H1 (cell line): ENCODE data around the gene NBEA. TPM values are rescaled to one million over a fixed set of nuclear protein-coding genes. Genes with fewer than 3 reads are reported as not detected.

Experiments used
- polyA plus RNA-seq, 7 experiments: library from polyadenylated mRNA; depleted of rRNA in 3 of 7; stranded (reverse) in 5 of 7; unstranded in 2 of 7; fragments of >200 nt in 5 of 7; fragments of 200-250 nt in 2 of 7; gene quantifications; 1 replicate in 5 of 7; 2 replicates in 1 of 7; 4 replicates in 1 of 7; pipeline versions ENCODE4 v1.2.1 to v1.2.3, GENCODE V29; 2011 to 2013; ENCODE audit warnings: missing spikeins in 2 of 7, mixed read lengths in 2 of 7
- total RNA-seq: library from RNA; stranded (reverse); fragmentation: NEBNext Ultra II Directional; extraction: Animal tissue kit (Norgen Biotek cat#: 25700); gene quantifications from 2 replicates; pipeline ENCODE4 v1.2.1, GENCODE V29; 2021
- TF ChIP-seq, protein P1 (sequence below): fragments of 300-600 bp; sonication (generic); IDR thresholded peaks from 2 replicates; pipeline ENCODE4 v1.7.1; 2012; ENCODE audit warnings: low read length, moderate library complexity, mild to moderate bottlenecking, inconsistent platforms; ENCODE audit not compliant: insufficient replicate concordance

Gene NBEA
- total and polyA plus RNA-seq, 2 of the 8 experiments (the other 6 are each of a cell fraction or from before 2014, with no cell fraction given): 14.2 to 21.5 TPM

GRCh38 chr13:35695448-35695770 lies 753.3 kb downstream of the NBEA start (continued):
- TF ChIP-seq, protein P1, sequence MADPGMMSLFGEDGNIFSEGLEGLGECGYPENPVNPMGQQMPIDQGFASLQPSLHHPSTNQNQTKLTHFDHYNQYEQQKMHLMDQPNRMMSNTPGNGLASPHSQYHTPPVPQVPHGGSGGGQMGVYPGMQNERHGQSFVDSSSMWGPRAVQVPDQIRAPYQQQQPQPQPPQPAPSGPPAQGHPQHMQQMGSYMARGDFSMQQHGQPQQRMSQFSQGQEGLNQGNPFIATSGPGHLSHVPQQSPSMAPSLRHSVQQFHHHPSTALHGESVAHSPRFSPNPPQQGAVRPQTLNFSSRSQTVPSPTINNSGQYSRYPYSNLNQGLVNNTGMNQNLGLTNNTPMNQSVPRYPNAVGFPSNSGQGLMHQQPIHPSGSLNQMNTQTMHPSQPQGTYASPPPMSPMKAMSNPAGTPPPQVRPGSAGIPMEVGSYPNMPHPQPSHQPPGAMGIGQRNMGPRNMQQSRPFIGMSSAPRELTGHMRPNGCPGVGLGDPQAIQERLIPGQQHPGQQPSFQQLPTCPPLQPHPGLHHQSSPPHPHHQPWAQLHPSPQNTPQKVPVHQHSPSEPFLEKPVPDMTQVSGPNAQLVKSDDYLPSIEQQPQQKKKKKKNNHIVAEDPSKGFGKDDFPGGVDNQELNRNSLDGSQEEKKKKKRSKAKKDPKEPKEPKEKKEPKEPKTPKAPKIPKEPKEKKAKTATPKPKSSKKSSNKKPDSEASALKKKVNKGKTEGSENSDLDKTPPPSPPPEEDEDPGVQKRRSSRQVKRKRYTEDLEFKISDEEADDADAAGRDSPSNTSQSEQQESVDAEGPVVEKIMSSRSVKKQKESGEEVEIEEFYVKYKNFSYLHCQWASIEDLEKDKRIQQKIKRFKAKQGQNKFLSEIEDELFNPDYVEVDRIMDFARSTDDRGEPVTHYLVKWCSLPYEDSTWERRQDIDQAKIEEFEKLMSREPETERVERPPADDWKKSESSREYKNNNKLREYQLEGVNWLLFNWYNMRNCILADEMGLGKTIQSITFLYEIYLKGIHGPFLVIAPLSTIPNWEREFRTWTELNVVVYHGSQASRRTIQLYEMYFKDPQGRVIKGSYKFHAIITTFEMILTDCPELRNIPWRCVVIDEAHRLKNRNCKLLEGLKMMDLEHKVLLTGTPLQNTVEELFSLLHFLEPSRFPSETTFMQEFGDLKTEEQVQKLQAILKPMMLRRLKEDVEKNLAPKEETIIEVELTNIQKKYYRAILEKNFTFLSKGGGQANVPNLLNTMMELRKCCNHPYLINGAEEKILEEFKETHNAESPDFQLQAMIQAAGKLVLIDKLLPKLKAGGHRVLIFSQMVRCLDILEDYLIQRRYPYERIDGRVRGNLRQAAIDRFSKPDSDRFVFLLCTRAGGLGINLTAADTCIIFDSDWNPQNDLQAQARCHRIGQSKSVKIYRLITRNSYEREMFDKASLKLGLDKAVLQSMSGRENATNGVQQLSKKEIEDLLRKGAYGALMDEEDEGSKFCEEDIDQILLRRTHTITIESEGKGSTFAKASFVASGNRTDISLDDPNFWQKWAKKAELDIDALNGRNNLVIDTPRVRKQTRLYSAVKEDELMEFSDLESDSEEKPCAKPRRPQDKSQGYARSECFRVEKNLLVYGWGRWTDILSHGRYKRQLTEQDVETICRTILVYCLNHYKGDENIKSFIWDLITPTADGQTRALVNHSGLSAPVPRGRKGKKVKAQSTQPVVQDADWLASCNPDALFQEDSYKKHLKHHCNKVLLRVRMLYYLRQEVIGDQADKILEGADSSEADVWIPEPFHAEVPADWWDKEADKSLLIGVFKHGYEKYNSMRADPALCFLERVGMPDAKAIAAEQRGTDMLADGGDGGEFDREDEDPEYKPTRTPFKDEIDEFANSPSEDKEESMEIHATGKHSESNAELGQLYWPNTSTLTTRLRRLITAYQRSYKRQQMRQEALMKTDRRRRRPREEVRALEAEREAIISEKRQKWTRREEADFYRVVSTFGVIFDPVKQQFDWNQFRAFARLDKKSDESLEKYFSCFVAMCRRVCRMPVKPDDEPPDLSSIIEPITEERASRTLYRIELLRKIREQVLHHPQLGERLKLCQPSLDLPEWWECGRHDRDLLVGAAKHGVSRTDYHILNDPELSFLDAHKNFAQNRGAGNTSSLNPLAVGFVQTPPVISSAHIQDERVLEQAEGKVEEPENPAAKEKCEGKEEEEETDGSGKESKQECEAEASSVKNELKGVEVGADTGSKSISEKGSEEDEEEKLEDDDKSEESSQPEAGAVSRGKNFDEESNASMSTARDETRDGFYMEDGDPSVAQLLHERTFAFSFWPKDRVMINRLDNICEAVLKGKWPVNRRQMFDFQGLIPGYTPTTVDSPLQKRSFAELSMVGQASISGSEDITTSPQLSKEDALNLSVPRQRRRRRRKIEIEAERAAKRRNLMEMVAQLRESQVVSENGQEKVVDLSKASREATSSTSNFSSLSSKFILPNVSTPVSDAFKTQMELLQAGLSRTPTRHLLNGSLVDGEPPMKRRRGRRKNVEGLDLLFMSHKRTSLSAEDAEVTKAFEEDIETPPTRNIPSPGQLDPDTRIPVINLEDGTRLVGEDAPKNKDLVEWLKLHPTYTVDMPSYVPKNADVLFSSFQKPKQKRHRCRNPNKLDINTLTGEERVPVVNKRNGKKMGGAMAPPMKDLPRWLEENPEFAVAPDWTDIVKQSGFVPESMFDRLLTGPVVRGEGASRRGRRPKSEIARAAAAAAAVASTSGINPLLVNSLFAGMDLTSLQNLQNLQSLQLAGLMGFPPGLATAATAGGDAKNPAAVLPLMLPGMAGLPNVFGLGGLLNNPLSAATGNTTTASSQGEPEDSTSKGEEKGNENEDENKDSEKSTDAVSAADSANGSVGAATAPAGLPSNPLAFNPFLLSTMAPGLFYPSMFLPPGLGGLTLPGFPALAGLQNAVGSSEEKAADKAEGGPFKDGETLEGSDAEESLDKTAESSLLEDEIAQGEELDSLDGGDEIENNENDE: no peak
